ENCODE results near the gene WDHD1.
"Not testable (repeated sequence)": the region's sequence is repeated elsewhere in the genome, so short reads cannot be mapped to it uniquely, and the experiment has no call there.

Gene WDHD1

GRCh38 chr14:54955143-54955542 lies 71.8 kb downstream of the WDHD1 start:
- no peak for DNase-seq (ENCODE audit: low spot score)

DNA sequence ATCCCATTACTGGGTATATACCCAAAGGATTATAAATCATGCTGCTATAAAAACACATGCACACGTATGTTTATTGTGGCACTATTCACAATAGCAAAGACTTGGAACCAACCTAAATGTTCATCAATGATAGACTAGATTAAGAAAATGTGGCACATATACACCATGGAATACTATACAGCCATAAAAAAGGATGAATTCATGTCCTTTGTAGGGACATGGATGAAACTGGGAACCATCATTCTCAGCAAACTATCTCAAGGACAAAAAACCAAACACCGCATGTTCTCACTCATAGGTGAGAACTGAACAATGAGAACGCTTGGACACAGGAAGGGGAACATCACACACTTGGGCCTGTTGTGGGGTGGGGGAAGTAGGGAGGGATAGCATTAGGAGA lies 73.3 kb downstream of the WDHD1 start:
- DNase-seq (ENCODE audit: low spot score), result not testable (repeated sequence)

- not testable (repeated sequence) for DNase-seq (ENCODE audit: low spot score)
Measured at GRCh38 chr14:54952803-54953202, 74.1 kb downstream of the WDHD1 start.

- no peak for DNase-seq (ENCODE audit: low spot score)
Measured at GRCh38 chr14:54947230-54947629, 79.7 kb downstream of the WDHD1 start.

- no peak for DNase-seq (ENCODE audit: low spot score)
Measured at GRCh38 chr14:54946500-54946899, 80.4 kb downstream of the WDHD1 start.

GRCh38 chr14:54944737-54945391 lies 82.0 kb downstream of the WDHD1 start:
- no peak for DNase-seq (ENCODE audit: low spot score)

GRCh38 chr14:54942913-54943312 lies 84.0 kb downstream of the WDHD1 start:
- no peak for DNase-seq (ENCODE audit: low spot score)

GRCh38 chr14:54936816-54937215 lies 90.1 kb downstream of the WDHD1 start:
- DNase-seq (ENCODE audit: low spot score), result no peak

GRCh38 chr14:54935958-54936357 lies 90.9 kb downstream of the WDHD1 start:
- DNase-seq (ENCODE audit: low spot score), result no peak

GRCh38 chr14:54935100-54935499 lies 91.8 kb downstream of the WDHD1 start:
- DNase-seq (ENCODE audit: low spot score), result no peak

- no peak for DNase-seq (ENCODE audit: low spot score)
Measured at GRCh38 chr14:54933006-54933405, 93.9 kb downstream of the WDHD1 start.

- no peak for DNase-seq (ENCODE audit: low spot score)
Measured at GRCh38 chr14:54931598-54932340, 95.1 kb downstream of the WDHD1 start.

DNA sequence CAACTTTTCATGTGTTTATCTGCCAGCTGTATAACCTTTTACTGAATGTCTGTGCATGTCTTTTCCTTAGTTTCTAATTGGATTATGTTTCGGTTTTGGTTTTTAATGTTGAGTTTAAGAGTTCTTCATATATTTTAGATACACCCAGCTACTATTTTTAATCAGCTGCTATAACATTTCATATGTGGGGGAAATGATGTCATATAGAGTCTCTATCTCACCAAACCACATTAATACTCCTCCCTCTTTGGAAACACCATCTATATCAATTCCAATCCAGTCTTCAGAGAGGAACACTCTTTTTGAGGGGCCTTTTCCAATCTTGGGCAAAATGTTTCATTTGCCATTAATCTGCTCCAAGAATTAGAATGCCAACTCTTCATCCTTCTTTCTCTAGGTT lies 95.8 kb downstream of the WDHD1 start:
- DNase-seq (ENCODE audit: low spot score), result no peak

DNA sequence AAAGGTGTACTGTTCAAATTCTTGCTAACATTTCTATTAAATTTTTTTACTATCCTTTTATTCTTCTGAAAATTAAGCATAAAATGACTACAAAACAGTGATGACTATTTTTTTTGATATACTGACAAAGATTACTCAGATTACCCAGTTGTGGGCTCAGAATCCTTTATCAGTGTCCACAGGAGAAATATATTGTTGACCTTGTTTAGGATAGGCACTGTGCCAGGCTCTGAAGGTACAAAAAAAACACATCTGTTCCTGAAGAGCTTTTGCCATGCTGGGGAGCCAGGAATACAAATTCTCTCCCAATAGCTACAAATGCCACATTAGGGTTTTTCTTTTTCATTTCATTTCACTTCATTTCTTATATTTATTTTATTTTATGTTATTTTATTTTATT lies 97.3 kb downstream of the WDHD1 start:
- no peak for DNase-seq (ENCODE audit: low spot score)

- no peak for DNase-seq (ENCODE audit: low spot score)
Measured at GRCh38 chr14:54928216-54928615, 98.7 kb downstream of the WDHD1 start.

DNA sequence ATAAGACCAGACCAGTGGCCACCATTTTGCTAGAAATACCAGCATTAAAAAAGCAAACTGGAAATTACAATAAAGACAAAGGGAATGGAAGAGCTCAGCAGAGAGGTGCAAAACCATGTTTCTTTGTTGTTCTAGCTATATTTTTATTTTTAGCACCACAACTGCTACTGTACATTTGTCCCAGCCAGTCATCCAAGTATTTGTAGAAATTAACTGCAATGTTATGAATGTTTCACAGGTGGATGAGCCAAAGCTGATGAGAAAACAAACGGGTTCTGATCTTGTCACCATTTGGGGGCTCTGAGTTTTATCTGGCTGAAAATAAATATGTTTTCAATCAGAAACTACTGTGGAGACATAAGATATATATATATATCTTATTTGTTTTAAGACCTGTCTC lies 99.3 kb downstream of the WDHD1 start:
- DNase-seq (ENCODE audit: low spot score), result no peak

GRCh38 chr14:54926570-54926969 lies 100.3 kb downstream of the WDHD1 start:
- not testable (repeated sequence) for DNase-seq (ENCODE audit: low spot score)

DNA sequence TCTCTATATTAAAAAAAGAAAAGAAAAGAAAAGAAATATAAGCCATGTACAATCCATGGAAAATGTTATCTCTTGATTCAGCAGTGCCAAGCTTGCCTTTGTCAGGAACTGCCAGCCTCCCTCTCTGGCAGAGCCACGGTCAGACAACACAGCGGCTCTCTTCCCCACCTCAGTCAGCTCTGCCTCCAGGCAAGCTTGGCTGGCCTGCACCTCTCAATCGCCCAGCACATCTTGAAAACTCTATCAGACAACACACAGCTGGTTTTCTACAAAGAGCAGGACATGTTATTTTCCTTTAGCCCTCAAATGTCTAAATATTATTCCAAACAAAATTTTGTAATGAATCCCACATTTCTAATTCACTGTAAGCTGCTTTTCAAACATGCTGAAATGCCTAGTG lies 104.3 kb downstream of the WDHD1 start:
- DNase-seq (ENCODE audit: low spot score), result no peak

DNA sequence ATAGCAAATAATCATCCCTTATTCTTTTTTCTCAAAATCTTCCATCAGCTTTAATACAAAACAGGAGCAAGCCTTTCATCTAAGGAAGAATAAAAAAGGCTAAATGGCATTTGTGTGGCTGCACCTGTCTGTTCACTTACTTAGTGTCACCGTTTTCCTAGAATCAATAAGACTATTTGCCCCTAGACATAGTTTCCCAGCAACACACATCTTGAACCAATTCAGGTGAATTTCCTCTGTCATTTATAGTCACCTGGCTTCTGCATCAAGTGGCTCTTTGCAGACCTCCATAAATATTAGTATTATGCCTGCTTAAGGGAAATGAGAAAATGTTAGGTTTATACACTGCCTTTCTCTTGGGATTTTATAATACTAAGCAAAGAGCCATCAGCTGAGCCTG lies 106.8 kb downstream of the WDHD1 start:
- no peak for DNase-seq (ENCODE audit: low spot score)

DNA sequence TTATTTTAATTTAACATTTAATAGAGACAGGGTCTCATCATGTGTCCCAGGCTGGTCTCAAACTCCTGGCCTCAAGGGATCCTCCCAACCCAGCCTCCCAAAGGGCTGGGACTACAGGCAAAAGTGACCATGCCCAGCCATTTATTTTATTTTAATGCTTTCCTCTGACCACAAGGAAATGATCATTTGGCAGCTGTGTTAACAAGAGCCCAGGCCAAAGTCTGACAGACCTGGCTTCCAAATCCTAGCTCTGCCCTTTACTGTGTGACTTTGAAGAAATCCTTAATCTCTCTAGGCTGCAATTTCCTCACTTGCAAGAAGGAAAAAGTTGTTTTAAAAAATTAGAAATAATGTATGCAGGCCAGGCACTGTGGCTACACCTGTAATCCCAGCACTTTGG lies 107.6 kb downstream of the WDHD1 start:
- DNase-seq (ENCODE audit: low spot score), result no peak

DNA sequence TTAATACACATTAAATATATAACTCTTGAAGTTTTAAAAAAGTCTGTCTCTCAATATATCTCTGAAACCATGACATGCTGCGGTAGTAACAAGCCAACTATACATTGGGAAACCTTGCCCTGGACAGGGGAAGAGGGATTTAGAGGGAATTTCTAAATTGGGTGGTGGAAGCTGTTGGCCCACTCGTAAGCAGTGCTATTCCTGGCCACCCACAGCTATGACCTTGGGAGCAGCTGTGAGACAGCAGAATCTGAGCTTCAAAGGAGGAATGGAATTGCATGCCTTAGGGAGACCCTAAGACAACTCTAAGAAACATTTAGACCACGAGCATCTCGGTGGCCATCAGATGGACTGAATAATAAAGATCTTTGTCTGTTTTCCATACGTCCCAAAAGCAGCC lies 108.5 kb downstream of the WDHD1 start:
- DNase-seq (ENCODE audit: low spot score), result no peak

- no peak for DNase-seq (ENCODE audit: low spot score)
Measured at GRCh38 chr14:54916101-54916500, 110.8 kb downstream of the WDHD1 start.

DNA sequence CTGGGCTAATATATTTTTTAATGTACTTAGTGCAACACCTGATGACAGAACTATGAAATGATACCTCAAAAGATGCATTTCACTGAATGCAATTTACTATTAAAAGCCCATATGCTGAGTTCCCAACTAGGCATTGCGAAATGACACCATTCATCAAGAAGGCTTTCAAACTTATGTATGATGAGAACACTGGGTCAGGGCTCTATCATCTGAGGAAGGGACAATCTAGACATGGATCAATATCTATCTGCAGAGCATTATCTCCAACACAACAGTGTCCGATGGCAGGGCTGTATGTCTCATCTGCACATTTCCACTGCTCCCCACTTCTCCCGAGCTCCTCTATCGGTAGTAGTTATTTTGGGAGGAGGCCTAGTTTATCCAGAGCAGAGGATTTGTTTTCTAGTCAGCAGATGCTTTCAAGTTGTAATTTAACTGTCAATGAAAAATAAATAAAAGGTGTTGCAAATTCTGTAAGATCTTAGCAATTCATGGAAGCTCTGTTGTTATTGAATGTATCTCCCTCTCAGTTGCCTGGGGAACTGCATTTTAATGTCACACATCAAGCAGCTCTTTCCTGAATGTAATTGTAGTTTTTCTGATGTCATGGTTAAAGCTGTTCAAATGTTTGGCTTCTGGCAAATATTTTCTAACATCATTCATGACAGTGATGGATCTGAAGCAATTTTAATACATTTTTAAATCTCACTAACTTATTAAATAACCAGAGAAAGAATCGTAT lies 116.9 kb downstream of the WDHD1 start:
- no peak for DNase-seq (ENCODE audit: low spot score)

Measured in HuH-7 (cell line).